WTC11 (cell line): ENCODE data around the gene HAP1.

Experiments
- CTCF ChIP-seq: fragments of 200-600 bp; IDR thresholded peaks from 2 replicates; pipeline ENCODE4 v1.8.0; 2022; ENCODE audit warnings: antibody characterized with exemption
- JUN ChIP-seq: sonication (generic); formaldehyde crosslinking; IDR thresholded peaks from 2 replicates; pipeline ENCODE4 v1.8.0; 2023; ENCODE audit warnings: mild to moderate bottlenecking, missing genetic modification reagents
- TF ChIP-seq, protein P1 (sequence below): sonication (generic); formaldehyde crosslinking; IDR thresholded peaks from 2 replicates; pipeline ENCODE4 v1.8.0; 2023; ENCODE audit warnings: missing genetic modification reagents

GRCh38 chr17:41730479-41730878, 4.0 kb downstream of the HAP1 start:
- TF ChIP-seq CTCF: no peak
- no peak for TF ChIP-seq JUN
- TF ChIP-seq, protein P1, sequence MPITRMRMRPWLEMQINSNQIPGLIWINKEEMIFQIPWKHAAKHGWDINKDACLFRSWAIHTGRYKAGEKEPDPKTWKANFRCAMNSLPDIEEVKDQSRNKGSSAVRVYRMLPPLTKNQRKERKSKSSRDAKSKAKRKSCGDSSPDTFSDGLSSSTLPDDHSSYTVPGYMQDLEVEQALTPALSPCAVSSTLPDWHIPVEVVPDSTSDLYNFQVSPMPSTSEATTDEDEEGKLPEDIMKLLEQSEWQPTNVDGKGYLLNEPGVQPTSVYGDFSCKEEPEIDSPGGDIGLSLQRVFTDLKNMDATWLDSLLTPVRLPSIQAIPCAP (CRISPR knock-in tag): no peak
